Panc1 (cell line): ENCODE measurements around the gene EYS. TPM values are rescaled to one million over a fixed set of nuclear protein-coding genes. Genes with fewer than 3 reads are reported as not detected.

ENCODE experiments used
- ATAC-seq: fragments of 200-7000 bp; cut with Tn5 transposase; 2 replicates; pipeline ENCODE4 v1.9.1; 2020; ENCODE audit warnings: mild to moderate bottlenecking, moderate library complexity
- BruUV-seq: library from RNA; stranded (reverse); fragments of 400-500 nt; replicated peaks from 2 replicates; lab custom pipeline; 2021; lab: Mats Ljungman, UMichigan
- CTCF ChIA-PET: fragments of 300-600 bp; sonication (Branson Sonifier 250); formaldehyde crosslinking; loops from one replicate; lab custom pipeline; 2022; ENCODE audit warnings: antibody characterized with exemption; lab: Charles Lee
- POLR2A ChIA-PET: fragments of 300-600 bp; sonication (Branson Sonifier 250); formaldehyde crosslinking; loops from one replicate; lab custom pipeline; 2022; ENCODE audit warnings: antibody characterized with exemption; lab: Charles Lee
- DNase-seq: peaks from one replicate; pipeline ENCODE4 v3.0.0-alpha.2; 2010; ENCODE audit warnings: low read depth, low spot score
- H3K27ac ChIP-seq: 2 replicates; pipeline ENCODE4 v1.5.1; 2011; ENCODE audit warnings: mild to moderate bottlenecking, low read length, inconsistent platforms
- H3K27me3 ChIP-seq: fragments of 200-500 bp; sonication (Bioruptor generic); 2 replicates; pipeline ENCODE4 v1.6.0; 2014; ENCODE audit warnings: low read length, inconsistent platforms; ENCODE audit not compliant: control insufficient read depth, insufficient read depth
- H3K36me3 ChIP-seq: fragments of 200-500 bp; sonication (Bioruptor generic); 2 replicates; pipeline ENCODE4 v1.5.1; 2014; ENCODE audit warnings: inconsistent platforms, mild to moderate bottlenecking, low read length, moderate library complexity; ENCODE audit not compliant: control insufficient read depth, insufficient read depth
- H3K4me1 ChIP-seq: 2 replicates; pipeline ENCODE4 v1.5.1; 2011; ENCODE audit warnings: inconsistent platforms, mild to moderate bottlenecking, low read length, moderate library complexity; ENCODE audit not compliant: control insufficient read depth, insufficient read depth
- H3K4me3 ChIP-seq, 2 experiments: 2 replicates each; pipeline ENCODE4 v1.5.1; 2011 to 2012; ENCODE audit warnings: low read depth in 2 of 2, low read length in 2 of 2, mild to moderate bottlenecking in 2 of 2, inconsistent platforms in 1 of 2, moderate library complexity in 1 of 2
- H3K9me3 ChIP-seq: fragments of 200-500 bp; sonication (Bioruptor generic); 2 replicates; pipeline ENCODE4 v1.5.1; 2014; ENCODE audit warnings: low read depth, mild to moderate bottlenecking, inconsistent platforms, low read length, moderate library complexity; ENCODE audit not compliant: control insufficient read depth, insufficient read depth
- POLR2AphosphoS5 ChIP-seq: IDR thresholded peaks from 2 replicates; pipeline ENCODE4 v1.6.1; 2012; ENCODE audit warnings: mild to moderate bottlenecking, low read depth, low read length, moderate library complexity
- SIN3A ChIP-seq: IDR thresholded peaks from 2 replicates; pipeline ENCODE4 v1.6.1; 2012; ENCODE audit warnings: low read depth, mild to moderate bottlenecking, low read length, moderate library complexity, borderline replicate concordance; ENCODE audit not compliant: insufficient read depth
- TCF7L2 ChIP-seq: IDR thresholded peaks from 2 replicates; pipeline ENCODE4 v1.6.1; 2011; ENCODE audit warnings: mild to moderate bottlenecking, low read depth, low read length, inconsistent platforms
- in situ Hi-C: cut with HindIII; loops from 2 replicates; pipeline ENCODE4 v1.10.0; 2016; ENCODE audit warnings: low sequenced_read_pairs, low pct_unique_long_range_greater_than_20kb
- intact Hi-C: fragments of 100-400 bp; cut with micrococcal nuclease; formaldehyde crosslinking; loops from one replicate; pipeline ENCODE4 v1.10.0; 2022; ENCODE audit not compliant: unreplicated experiment
- total RNA-seq: library from RNA; stranded (reverse); gene quantifications from one replicate; pipeline ENCODE4 v1.2.1, GENCODE V29; 2021; ENCODE audit not compliant: unreplicated experiment
- TF ChIP-seq, protein P1 (sequence below), 2 experiments: IDR thresholded peaks; 2 replicates each; pipeline ENCODE4 v1.6.1; 2011 to 2012; ENCODE audit warnings: low read depth in 2 of 2, control low read depth in 1 of 2, low read length in 1 of 2, mild to moderate bottlenecking in 1 of 2, moderate library complexity in 1 of 2; ENCODE audit not compliant: insufficient read depth in 1 of 2
- TF ChIP-seq, protein P2 (sequence below): fragments of 450-650 bp; IDR thresholded peaks from 2 replicates; pipeline ENCODE4 v1.5.1; 2017; ENCODE audit warnings: mild to moderate bottlenecking

Gene EYS
- total RNA-seq, 1 experiment from 2014 or later = not detected

GRCh38 chr6:63912887-63913286 lies 1794.1 kb downstream of the EYS start:
- intact Hi-C loops = no loop called here
- no peak for DNase-seq
- no TSS peak for BruUV-seq
- in situ Hi-C loops = no loop called here
- no peaks in the 10 kb centered on the region for H3K4me1 ChIP-seq
- no peak for ATAC-seq
- no peaks in the 10 kb centered on the region for H3K27me3 ChIP-seq
- ChIA-PET CTCF (no interaction called here), POLR2A (no interaction called here)
- no peak overlapping the region for H3K27ac ChIP-seq
- no peaks in the 10 kb centered on the region for H3K9me3 ChIP-seq
- H3K36me3 ChIP-seq = no peaks in the 10 kb centered on the region
- H3K4me3 ChIP-seq = no peak overlapping the region
- TF ChIP-seq, protein P1, sequence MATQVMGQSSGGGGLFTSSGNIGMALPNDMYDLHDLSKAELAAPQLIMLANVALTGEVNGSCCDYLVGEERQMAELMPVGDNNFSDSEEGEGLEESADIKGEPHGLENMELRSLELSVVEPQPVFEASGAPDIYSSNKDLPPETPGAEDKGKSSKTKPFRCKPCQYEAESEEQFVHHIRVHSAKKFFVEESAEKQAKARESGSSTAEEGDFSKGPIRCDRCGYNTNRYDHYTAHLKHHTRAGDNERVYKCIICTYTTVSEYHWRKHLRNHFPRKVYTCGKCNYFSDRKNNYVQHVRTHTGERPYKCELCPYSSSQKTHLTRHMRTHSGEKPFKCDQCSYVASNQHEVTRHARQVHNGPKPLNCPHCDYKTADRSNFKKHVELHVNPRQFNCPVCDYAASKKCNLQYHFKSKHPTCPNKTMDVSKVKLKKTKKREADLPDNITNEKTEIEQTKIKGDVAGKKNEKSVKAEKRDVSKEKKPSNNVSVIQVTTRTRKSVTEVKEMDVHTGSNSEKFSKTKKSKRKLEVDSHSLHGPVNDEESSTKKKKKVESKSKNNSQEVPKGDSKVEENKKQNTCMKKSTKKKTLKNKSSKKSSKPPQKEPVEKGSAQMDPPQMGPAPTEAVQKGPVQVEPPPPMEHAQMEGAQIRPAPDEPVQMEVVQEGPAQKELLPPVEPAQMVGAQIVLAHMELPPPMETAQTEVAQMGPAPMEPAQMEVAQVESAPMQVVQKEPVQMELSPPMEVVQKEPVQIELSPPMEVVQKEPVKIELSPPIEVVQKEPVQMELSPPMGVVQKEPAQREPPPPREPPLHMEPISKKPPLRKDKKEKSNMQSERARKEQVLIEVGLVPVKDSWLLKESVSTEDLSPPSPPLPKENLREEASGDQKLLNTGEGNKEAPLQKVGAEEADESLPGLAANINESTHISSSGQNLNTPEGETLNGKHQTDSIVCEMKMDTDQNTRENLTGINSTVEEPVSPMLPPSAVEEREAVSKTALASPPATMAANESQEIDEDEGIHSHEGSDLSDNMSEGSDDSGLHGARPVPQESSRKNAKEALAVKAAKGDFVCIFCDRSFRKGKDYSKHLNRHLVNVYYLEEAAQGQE (IDR thresholded peaks at IDR 0.05; ENCODE audit: insufficient read depth in 1 of 2, low read depth in 2 of 2, low read length in 1 of 2) = no peak
- TF ChIP-seq, protein P2, sequence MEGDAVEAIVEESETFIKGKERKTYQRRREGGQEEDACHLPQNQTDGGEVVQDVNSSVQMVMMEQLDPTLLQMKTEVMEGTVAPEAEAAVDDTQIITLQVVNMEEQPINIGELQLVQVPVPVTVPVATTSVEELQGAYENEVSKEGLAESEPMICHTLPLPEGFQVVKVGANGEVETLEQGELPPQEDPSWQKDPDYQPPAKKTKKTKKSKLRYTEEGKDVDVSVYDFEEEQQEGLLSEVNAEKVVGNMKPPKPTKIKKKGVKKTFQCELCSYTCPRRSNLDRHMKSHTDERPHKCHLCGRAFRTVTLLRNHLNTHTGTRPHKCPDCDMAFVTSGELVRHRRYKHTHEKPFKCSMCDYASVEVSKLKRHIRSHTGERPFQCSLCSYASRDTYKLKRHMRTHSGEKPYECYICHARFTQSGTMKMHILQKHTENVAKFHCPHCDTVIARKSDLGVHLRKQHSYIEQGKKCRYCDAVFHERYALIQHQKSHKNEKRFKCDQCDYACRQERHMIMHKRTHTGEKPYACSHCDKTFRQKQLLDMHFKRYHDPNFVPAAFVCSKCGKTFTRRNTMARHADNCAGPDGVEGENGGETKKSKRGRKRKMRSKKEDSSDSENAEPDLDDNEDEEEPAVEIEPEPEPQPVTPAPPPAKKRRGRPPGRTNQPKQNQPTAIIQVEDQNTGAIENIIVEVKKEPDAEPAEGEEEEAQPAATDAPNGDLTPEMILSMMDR = no peak
- TF ChIP-seq TCF7L2 (no peak), SIN3A (no peak), POLR2AphosphoS5 (no peak)

DNA sequence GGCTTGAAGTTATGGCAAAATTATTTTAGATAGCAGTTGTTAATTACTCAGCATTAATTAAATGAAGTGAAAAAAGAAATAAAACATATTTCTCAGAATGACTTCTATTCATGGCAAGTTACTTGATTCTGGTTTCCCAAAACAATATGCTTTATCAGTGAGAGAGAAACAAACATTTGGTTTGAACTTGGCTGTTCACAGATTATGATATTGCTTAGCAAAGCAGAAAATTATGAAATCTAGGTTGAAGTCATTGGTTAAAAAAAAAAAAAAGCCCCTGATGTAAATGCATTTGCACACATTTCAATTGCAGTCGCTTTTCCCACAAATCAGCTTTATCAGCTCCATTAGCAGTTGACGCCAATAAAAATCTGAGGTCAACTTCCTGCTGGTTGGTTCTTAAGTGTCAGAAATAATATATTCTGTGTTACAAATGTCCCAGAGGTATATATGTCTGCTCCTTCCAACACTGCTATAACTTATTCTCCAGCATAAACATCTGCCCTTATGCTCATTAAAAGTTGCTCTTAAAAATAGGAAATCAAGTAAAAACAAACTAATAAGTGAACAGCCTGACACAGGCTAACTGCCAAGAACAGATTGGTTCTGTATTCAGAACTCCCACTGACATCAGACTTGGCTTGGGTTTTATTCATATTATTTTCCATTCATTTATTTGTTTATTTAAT lies 1796.0 kb downstream of the EYS start:
- no peaks in the 10 kb centered on the region for H3K27me3 ChIP-seq
- intact Hi-C loops = no loop called here
- TF ChIP-seq, protein P1 (IDR thresholded peaks at IDR 0.05; ENCODE audit: insufficient read depth in 1 of 2, low read depth in 2 of 2, low read length in 1 of 2) = no peak
- TF ChIP-seq SIN3A = no peak
- TF ChIP-seq TCF7L2 = no peak
- TF ChIP-seq, protein P2 = no peak
- no peak for TF ChIP-seq POLR2AphosphoS5
- H3K4me1 ChIP-seq = no peaks in the 10 kb centered on the region
- no peaks in the 10 kb centered on the region for H3K36me3 ChIP-seq
- in situ Hi-C loops = no loop called here
- H3K4me3 ChIP-seq = no peak overlapping the region
- DNase-seq (no peak), ATAC-seq (no peak)
- ChIA-PET POLR2A (no interaction called here), CTCF (no interaction called here)
- no peaks in the 10 kb centered on the region for H3K9me3 ChIP-seq
- no peak overlapping the region for H3K27ac ChIP-seq
- BruUV-seq = no TSS peak
